PFSK-1 (cell line): Measurements from ENCODE around the gene OIT3.

Experiments
- FOXP2 ChIP-seq: optimal IDR thresholded peaks from 2 replicates; pipeline ENCODE3; 2011; ENCODE audit warnings: borderline replicate concordance, control low read depth, inconsistent platforms; ENCODE audit not compliant: insufficient read depth; ENCODE audit errors: extremely low read length, extremely low read depth
- POLR2AphosphoS5 ChIP-seq: IDR thresholded peaks from 2 replicates; pipeline ENCODE4 v1.6.1; 2012; ENCODE audit warnings: low read depth, mild to moderate bottlenecking, control low read depth, low read length, moderate library complexity
- SIN3A ChIP-seq: IDR thresholded peaks from 2 replicates; pipeline ENCODE4 v1.6.1; 2012; ENCODE audit warnings: mild to moderate bottlenecking, low read length, moderate library complexity, borderline replicate concordance; ENCODE audit not compliant: insufficient read depth
- TAF1 ChIP-seq: IDR thresholded peaks from 2 replicates; pipeline ENCODE4 v1.6.1; 2012; ENCODE audit warnings: low read length, control low read depth, borderline replicate concordance; ENCODE audit not compliant: insufficient read depth
- TF ChIP-seq, protein P1 (sequence below), 2 experiments: IDR thresholded peaks; 2 replicates each; pipeline versions ENCODE4 v1.6.1 to v1.8.0; 2011 to 2012; ENCODE audit warnings: low read depth in 2 of 2, low read length in 2 of 2, control low read depth in 1 of 2, inconsistent platforms in 1 of 2, mild to moderate bottlenecking in 1 of 2, moderate library complexity in 1 of 2; ENCODE audit not compliant: insufficient read depth in 1 of 2

The OIT3 gene

DNA sequence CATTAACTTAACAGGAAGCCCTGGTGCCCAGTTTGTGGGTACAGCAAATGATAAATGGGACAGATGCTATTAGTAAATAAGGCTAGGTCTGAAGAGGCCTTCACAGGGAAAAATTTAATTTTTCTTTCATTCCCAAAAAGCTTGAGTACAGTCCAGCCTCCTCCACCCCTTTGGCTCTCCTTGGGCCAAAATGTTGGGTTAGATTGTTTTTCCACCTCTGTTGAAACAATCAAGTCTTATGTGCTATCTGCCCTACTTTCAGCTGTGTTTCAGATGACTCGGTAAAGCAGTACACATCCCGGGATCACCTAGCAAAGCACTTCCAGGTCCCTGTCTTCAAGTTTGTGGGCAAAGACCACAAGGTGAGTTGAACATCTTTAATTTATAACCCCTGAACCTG is 36.7 kb downstream of the OIT3 start:
- TF ChIP-seq FOXP2 (no peak), POLR2AphosphoS5 (no peak)

DNA sequence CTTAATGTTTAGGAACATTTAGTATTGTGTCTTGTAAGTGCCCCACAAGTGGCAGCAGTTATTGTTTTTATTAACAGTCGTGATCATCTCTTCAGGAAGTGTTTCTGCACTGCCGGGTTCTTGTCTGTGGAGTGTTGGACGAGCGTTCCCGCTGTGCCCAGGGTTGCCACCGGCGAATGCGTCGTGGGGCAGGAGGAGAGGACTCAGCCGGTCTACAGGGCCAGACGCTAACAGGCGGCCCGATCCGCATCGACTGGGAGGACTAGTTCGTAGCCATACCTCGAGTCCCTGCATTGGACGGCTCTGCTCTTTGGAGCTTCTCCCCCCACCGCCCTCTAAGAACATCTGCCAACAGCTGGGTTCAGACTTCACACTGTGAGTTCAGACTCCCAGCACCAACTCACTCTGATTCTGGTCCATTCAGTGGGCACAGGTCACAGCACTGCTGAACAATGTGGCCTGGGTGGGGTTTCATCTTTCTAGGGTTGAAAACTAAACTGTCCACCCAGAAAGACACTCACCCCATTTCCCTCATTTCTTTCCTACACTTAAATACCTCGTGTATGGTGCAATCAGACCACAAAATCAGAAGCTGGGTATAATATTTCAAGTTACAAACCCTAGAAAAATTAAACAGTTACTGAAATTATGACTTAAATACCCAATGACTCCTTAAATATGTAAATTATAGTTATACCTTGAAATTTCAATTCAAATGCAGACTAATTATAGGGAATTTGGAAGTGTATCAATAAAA is 38.9 kb downstream of the OIT3 start:
- TF ChIP-seq, protein P1, sequence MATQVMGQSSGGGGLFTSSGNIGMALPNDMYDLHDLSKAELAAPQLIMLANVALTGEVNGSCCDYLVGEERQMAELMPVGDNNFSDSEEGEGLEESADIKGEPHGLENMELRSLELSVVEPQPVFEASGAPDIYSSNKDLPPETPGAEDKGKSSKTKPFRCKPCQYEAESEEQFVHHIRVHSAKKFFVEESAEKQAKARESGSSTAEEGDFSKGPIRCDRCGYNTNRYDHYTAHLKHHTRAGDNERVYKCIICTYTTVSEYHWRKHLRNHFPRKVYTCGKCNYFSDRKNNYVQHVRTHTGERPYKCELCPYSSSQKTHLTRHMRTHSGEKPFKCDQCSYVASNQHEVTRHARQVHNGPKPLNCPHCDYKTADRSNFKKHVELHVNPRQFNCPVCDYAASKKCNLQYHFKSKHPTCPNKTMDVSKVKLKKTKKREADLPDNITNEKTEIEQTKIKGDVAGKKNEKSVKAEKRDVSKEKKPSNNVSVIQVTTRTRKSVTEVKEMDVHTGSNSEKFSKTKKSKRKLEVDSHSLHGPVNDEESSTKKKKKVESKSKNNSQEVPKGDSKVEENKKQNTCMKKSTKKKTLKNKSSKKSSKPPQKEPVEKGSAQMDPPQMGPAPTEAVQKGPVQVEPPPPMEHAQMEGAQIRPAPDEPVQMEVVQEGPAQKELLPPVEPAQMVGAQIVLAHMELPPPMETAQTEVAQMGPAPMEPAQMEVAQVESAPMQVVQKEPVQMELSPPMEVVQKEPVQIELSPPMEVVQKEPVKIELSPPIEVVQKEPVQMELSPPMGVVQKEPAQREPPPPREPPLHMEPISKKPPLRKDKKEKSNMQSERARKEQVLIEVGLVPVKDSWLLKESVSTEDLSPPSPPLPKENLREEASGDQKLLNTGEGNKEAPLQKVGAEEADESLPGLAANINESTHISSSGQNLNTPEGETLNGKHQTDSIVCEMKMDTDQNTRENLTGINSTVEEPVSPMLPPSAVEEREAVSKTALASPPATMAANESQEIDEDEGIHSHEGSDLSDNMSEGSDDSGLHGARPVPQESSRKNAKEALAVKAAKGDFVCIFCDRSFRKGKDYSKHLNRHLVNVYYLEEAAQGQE (IDR thresholded peaks at IDR 0.05; ENCODE audit: insufficient read depth in 1 of 2, low read depth in 2 of 2, low read length in 2 of 2), result no peak
- TF ChIP-seq SIN3A, result no peak
- no peak for TF ChIP-seq POLR2AphosphoS5
- TF ChIP-seq TAF1, result no peak
- TF ChIP-seq FOXP2, result no peak

DNA sequence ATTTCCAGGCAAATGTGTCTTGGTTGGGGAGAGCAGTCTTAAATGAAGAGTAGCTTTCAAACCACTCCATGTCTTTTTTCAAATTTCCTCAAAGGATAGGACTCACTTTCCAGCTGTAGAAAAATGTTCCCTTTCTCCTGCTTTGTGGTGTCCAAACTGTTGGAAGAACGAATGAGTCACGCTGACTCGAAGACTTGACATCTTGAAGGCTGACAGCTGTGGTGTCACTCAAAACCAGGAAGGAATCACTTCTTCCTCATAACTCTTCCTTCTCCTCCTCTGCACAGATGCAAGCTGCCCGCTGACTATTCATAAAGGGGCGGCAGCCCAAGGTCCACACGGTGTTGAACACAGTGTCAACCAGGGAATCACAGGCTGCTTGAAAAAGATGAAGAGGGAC is 41.8 kb downstream of the OIT3 start:
- TF ChIP-seq TAF1, result no peak
- TF ChIP-seq FOXP2, result no peak
- TF ChIP-seq, protein P1 (IDR thresholded peaks at IDR 0.05; ENCODE audit: insufficient read depth in 1 of 2, low read depth in 2 of 2, low read length in 2 of 2), result no peak
- TF ChIP-seq POLR2AphosphoS5, result no peak
- no peak for TF ChIP-seq SIN3A

DNA sequence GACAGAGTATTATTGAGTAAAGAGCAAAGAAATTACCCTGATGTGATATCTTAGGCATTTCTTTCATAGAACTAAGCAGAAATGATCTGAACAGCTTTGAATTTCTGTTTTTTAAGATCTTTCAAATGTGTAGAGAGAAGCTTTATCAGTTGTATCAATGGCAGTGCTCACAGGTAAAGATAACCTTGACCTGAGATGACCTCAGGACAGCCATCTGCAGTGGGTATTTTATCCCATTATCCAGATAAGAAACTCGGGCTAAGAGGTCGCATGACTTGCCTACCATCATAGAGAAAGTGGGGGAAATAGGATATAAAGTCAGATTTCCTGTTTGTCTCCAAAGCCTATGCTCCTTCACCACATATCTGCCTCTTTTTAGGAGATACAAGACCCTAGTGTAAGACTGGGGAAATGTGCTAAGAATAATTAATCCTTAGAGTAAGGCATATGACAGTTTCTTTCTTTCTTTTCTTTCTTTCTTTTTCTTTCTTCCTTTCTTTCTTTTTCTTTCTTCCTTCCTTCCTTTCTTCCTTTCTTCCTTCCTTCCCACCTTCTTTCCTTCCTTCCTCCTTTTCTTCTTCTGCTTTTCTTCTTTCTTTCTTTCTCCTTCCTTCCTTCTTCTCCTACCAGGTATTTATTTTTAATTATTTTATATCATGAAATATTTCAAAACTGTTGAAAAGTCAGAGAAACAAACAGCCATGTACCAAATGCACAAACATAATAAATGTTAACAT is 50.1 kb downstream of the OIT3 start:
- TF ChIP-seq FOXP2 (no peak), POLR2AphosphoS5 (no peak), SIN3A (no peak), TAF1 (no peak)
- TF ChIP-seq, protein P1 (IDR thresholded peaks at IDR 0.05; ENCODE audit: insufficient read depth in 1 of 2, low read depth in 2 of 2, low read length in 2 of 2), result no peak

DNA sequence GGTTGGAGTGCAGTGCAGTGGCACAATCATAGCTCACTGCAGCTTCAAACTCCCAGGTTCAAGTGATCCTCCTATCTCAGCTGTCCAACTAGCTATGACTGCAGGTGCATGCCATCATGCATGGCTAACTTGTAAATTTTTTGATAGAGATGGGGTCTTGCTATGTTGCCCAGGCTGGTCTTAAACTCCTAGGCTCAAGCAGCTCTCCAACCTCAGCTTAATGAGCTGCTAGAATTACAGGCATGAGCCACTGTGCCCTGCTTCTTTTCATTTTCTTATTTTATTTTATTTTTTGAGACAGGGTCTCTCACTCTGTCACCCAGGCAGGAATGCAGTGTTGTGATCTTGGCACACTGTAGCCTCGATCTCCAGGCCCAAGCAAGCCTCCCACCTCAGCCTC is 53.4 kb downstream of the OIT3 start:
- TF ChIP-seq POLR2AphosphoS5 (no peak), TAF1 (no peak)
- TF ChIP-seq, protein P1 (IDR thresholded peaks at IDR 0.05; ENCODE audit: insufficient read depth in 1 of 2, low read depth in 2 of 2, low read length in 2 of 2), result no peak
